HG02885 (cell line): Measurements from ENCODE around the gene ASCC1.

ENCODE experiments used
- ATAC-seq: cut with Tn5 transposase; IDR thresholded peaks from one replicate; pipeline ENCODE4 v1.9.1; 2021; ENCODE audit warnings: mild to moderate bottlenecking; ENCODE audit not compliant: unreplicated experiment, poor library complexity

ASCC1 gene

DNA sequence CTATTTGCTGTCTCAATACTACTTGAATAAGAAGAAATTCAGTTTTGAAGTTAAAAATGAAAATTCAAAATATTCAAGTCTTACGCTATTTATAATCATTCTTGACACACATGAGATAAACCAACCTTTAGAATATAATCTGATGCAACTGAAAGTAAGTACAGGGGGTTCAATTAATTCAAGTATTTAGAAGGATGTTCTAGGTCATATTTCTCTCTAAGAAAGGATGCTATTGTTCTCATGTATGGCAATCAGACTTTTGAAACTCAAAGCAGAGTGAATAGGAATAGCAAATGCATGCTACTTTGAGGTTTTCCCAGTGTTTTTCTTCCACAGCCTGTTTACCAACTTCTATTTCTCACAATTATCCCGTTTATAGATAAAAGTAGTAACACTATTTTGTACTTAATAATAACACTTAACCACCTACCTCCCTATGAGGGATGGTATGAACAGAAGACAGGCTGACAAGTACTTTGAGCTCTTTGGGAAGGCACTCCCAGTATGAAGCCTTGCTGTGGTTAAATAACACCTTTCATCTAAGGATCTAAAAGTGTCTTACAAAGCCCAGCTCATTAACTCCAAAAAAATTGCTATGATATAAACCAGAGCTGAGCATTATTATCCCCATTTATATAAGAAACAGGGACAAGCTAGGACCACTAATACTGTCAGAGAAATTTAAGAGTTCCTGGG, 109.8 kb downstream of the ASCC1 start:
- no peak for ATAC-seq

DNA sequence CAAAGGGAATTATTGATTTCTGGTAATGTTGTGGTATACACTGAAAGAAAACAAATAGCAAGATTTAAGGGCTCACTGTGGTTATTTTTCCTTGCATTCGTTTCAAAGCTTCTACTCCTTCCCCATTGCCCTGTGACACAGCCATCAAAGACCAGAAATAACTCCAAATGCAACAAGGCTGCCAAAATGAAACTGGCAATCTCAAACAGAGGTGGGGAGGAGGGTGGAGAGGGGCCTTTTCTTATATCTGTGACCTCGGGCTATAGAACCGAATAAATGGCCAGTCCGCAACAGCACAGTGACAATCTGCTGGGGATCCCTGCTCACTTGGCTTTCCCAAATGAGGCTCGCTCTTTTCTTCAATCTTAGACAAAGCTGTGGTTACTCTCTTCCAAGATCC, 110.4 kb downstream of the ASCC1 start:
- ATAC-seq = no peak

DNA sequence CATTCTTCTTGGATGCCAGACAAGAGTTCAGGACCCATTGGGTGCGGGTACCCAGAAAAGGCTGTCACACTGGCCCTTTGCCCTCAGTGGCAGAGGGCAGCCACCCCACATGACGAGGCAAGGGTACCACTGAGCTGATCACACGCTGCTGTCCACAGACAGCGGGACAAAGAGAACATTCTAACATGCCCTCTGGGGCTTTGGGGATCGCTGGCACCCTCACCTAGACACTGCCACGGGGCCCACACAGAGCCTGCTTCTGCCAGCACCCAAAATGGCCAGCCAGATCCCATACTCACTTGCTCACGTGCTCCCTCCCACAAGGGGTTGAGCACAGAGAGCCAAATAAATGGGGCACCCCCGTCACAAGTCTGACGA, 111.0 kb downstream of the ASCC1 start:
- ATAC-seq = no peak

DNA sequence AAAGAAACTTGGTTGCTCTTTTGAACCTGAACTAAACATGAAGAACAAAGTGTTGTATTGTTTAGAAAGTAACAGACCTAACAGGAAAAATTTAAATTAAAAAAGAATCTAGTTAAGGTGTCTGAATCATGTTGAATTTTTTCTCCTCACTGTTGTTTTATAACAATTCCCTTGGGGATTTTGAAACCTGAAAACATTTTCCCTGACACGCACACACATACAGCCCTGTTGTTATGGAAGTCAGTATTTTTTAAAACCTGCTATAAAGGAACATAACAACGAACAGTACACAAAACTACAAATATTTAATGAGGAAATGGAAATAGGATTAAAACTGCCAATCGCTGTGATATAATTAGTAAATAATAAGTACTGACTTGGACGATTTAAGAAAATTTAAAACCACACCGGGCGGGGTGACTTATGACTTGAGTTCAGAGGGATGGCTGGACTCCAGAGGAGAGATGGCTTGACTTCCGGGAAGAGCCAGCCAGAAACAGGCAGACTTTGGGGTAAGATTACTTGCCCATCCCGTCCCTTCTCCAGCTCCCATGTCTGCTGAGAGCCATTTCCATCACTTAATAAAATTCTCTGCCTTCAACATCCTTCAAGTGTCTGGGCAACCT, 111.5 kb downstream of the ASCC1 start:
- no peak for ATAC-seq

DNA sequence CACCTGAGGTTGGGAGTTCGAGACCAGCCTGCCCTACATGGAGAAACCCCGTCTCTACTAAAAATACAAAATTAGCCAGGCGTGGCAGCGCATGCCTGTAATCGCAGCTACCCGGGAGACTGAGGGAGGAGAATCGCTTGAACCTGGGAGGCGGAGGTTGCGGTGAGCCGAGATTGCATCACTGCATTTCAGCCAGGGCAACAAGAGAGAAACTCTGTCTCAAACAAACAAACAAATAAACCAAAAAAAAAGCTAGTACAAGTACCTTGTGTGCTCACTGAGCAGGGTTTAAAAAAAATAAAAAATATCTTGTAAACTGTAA, 116.5 kb downstream of the ASCC1 start:
- no peak for ATAC-seq

DNA sequence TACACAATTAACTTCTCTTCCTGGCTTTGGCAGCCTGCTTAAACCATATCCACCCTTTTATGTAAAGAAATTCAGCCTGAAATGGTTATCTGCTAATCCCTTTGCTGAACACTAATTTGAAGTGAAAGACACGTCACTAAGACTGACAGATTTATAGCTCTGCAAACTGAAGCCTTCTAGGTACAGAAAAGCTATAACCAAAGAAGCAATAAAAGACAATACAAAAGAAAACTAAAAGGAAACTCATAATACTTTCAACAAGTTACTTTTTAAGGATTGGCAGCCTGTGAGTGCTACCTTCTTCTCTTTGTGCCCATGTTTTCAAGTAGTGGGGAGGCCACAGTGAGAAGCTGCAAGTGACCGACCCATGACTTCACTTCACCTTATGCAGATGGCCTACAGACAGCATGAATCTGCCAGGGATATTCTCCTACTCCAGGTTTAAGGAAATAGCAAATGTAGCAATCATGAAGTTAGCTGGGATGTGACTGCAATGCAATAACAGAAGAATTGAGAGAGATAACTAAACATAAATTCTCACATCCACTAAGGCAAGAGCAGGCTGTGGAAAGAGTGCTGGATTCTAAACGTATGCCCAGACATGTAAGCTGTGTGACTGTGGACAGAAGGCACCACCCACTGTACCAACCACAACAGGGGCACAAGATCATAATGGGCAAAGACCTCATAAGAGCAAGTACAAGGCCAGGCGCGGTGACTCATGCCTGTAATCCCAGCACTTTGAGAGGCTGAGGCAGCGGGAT, 117.1 kb downstream of the ASCC1 start:
- ATAC-seq = no peak

DNA sequence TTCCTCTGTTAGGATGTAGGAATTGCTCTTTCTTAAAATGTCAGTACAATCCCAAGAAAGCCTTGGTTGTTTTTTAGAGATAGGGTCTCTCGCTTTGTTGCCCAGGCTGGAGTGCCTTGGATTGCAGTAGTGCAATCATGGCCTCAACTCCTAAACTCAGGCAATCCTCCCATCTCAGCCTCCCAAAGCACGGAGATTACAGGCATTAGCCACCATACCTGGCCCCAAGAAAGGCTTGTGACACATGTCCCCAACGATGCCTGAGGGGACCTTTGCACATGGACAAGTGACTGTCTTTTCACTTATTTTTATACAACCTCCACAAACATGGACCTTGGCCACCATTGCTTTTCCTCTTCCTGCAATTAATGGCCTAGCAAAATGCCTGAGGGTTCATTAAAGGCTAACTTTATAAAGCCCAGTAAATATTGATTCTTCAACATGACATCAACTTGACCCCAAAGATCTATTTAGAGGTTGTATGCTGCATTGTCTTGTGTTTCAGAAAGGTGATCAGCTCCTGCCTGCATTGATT, 117.7 kb downstream of the ASCC1 start:
- no peak for ATAC-seq

DNA sequence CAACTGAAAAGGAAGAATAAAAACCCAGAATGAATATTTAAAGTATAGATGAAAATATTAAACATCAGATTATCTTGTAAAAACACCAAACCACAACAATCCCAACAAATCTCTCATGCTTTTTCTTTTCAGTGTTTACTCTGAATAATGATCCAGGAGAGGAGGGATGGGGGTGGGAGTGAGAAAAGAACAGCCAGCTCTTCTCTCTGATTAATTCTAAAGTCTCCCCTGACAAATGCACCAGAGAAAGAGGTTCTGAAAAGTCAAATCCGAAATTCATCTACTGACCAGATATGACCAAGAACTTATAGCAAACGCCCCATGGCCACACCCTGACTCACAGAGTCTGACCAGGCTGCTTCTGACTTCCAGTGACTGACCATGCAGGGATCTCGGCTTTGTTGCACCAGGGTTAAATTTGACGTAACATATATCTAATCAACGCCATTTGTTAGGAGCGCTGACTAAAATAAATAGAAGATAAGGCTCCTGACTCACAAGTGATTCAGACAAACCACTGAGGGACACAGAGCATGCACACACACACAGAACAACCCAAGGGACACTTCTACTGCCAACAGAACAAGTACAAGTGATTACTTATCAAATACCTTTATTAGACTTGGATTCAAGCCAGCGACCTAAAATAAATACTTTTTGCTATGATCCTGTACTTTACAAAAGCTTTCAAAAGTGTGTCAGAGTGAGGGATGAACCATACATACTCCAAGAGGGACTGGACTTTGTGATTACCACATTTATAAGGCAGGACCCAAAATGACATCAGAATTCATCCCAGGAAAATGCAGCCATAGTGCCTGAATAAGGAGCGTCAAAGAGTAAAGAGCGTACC, 118.4 kb downstream of the ASCC1 start:
- no peak for ATAC-seq

DNA sequence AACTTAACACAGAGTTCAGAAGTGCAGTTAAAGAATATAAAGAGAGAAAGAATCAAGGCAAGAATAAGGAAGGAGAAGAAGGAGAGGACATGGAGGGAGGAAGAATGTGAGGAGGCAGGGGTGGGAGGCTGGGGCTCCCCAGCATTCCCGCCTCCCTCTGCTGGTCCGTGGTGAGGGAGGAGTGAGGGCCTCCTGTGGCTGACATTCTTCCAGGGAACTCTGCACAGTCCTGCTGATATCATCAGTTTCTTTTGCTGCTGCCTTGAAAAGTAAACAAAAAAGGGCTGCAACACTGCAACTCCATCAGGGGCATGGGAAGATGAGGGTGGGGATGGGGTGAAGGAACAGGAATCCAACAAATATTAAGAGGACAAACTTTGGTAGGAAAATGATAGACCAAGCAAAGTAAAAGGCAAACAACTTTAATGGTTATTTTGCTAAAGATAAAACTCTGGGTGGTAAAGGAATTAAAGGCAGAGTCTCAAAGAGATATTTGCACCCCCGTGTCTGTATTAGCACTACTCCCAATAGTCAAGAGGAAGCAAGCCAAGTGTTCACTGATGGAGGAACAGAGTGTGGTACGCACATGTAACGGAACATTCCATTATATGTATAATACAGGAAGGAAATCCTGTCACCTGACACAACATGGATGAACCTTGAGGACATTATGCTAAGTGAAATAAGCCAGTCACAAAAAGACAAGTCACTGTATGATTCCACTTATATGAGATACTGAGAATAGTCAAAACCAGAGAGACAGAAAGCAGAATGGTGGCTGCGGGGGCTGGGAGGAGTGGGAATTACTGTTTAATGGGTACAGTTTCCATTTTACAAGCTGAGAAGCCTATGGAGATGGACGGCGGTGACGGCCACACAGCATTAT, 119.7 kb downstream of the ASCC1 start:
- ATAC-seq = no peak

DNA sequence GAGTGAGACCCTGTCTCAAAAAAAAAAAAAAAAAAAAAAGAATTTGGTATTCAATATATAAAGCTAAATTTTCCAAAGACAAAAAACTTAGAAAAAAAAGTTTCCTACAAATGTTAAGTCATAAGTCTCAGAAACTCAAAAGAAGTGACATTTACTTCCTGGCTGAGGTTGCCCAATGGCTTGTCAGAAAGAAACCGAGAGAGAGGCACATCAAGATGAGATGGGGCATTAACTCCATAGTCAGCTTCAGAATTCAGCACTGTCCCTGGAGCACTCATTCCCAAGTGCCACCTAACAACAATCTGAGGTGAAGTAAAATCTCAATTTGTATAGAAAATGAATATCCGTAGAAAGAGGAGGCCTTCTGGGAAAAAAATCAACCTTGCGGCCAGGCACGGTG, 120.9 kb downstream of the ASCC1 start:
- ATAC-seq = no peak

DNA sequence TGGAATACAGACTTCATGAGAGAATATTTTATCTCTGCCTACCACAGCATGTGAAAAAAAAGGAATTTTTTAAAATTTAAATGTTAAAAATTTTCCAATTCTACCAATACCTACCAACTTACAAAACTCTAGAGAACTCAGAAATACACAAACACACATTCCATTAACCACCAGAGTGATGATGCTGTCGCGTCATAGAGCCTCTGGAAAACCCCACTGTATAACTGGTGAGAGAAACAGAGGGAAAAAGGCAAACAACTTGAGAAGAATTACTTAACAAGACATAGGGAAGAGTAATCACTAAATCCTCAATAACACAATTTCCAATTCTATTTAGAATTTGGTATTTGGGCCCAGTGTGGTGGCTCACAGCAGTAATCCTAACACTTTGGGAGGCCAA, 121.5 kb downstream of the ASCC1 start:
- no peak for ATAC-seq

DNA sequence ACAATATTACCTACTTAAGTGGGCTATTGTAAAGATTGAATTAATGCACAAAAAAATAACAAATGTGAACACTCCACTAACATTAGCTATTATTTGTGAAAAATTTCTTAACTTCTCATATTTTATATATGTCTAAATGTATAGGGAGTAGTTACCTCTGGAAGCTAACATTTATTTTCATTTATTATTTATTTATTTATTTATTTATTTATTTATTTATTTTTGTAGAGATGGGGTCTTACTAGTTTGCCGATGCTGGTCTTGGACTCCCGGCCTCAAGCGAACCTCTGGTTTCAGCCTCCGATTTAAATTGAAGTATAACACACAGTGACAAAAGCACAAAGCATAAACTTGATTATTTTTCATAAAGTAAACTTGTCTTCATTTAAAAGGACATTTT, 122.6 kb downstream of the ASCC1 start:
- ATAC-seq = no peak

DNA sequence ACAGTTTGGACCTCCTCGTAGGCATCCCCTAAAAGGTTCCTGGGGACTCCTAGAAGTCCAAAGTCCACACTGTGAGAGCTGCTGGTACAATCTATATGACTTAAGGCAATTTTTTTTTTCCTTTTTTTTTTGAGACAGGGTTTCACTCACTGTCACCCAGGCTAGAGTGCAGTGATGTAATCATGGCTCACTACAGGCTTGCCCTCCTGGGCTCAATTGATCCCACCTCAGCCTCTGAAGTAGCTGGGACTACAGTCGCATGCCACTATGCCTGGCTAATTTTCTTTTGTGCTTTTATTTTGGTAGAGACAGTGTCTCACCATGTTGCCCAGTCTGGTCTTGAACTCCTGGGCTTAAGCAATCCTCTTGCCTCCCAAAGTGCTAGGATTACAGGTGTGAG, 123.1 kb downstream of the ASCC1 start:
- no peak for ATAC-seq

DNA sequence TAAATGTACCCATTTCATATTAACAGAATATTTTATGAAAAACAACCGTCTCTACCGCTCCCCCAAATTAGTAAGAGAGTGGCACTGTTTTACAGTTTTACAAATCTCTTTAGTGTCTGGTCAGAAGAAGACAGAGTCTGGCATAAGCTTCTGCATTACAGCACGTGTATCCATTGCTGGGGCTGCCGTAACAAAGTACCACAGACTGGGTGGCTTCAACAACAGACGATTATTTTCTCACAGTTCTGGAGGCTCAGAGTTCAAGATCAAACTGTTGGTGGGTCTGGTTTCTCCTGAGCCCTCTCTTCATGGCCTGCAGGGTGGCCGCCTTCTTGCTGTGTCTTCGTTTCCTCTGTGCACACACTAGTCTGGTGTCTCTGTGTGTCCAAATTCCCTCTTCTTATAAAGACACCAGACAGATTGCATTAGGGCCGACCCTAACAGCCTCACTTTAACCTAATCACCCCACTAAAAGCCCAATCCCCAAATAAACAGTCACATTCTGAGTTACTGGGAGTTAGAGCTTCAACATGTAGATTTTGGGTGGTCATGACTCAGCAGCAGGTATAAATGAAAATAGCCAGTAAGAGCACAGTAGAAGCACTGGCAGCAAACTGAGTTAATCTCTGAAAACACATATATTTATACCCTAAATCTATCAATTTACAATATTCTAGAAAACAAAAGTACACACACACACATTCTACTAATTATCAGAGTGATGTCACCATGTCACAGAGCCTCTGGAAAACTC, 123.7 kb downstream of the ASCC1 start:
- ATAC-seq = no peak

DNA sequence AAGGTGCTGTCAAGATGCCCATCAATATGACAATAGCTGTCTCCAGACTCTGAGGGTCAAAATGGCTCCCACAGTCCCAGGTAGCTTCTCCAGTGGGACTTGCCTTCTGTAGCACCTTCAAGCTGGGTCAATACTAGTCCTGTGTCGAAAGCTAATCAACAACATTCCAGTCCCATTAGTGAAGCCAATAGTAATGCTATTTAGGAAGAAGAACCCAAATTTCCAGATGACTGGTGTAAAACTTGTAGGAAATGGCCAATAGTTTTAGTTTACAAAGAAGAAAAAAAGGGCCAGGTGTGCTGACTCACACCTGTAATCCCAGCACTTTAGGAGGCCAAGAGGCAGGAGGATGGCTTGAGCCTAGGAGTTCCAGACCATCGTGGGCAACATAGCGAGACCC, 125.8 kb downstream of the ASCC1 start:
- ATAC-seq = no peak

DNA sequence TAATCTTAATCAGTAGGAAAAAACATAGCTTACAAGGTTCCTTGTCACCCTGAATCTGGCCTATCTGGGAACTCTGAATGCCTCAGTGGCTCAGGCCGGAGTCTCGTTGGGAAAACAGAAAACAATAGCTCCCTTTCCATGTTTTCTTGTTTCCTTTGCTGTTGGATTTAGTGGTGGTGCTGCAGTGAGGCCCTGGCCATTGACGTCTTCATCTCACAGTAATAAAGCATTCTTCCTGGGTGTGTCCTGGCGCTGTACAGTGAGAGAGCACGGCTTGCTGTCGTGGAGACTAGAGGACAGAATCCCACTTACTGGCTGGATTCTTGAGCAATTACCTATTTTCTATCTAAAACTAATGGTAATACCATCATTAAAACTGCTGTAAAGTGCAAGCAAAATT, 126.5 kb downstream of the ASCC1 start:
- no peak for ATAC-seq

DNA sequence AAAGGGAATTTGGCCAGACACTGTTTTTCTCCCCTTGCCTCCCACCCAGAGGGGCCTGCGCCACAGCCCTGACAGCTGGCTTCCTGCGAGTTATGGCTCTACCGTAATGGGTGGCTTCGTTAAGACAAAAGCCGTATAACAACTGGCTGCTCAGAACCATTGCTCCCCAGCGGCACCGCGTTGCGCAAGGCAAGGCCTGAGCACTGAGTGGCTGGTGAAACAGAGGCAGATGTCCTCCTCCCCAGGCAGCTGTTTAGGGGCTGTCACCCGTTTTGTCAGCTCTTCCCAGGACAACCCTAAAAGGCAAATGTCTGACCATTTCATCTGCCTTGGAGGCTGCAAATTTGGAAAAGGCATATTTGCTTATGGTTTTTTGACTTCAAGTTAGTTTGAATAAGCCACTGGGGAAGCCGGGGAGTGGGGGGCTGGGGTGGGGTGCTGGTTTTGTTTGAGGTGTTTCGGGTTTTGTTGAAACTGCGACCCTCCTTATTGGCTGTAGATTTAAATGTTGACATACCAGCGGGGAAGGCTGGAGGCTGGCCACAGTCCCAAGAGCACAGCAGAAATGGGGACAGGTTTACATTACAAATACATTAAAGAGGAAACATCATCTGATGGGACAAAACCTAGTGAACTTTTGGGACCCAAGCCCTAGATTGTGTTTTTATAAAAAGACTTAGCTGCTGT, 127.0 kb downstream of the ASCC1 start:
- ATAC-seq = no peak
